Nephron (organoid): ENCODE measurements around the gene PARVA.
A peak's percentile ranks its signal among the peaks of the same experiment; 100 is the strongest.

Experiments used
- H3K27ac Mint-ChIP-seq, 3 experiments: 2 replicates each; pipeline ENCODE4 v1.8.0; 2020; ENCODE audit warnings: mixed read lengths in 3 of 3, mild to moderate bottlenecking in 2 of 3, moderate library complexity in 1 of 3
- H3K27me3 Mint-ChIP-seq: 2 replicates; pipeline ENCODE4 v1.8.0; 2021; ENCODE audit warnings: low read depth, mild to moderate bottlenecking, moderate library complexity, mixed read lengths
- H3K36me3 Mint-ChIP-seq: 2 replicates; pipeline ENCODE4 v1.8.0; 2020; ENCODE audit warnings: low read depth, mixed read lengths
- H3K4me1 Mint-ChIP-seq: 2 replicates; pipeline ENCODE4 v1.8.0; 2020; ENCODE audit warnings: mixed read lengths
- H3K4me3 Mint-ChIP-seq, 3 experiments: 2 replicates each; pipeline ENCODE4 v1.8.0; 2020; ENCODE audit warnings: mild to moderate bottlenecking in 3 of 3, mixed read lengths in 3 of 3, moderate library complexity in 2 of 3
- H3K9me3 Mint-ChIP-seq: 2 replicates; pipeline ENCODE4 v1.8.0; 2020; ENCODE audit warnings: mixed read lengths
- TF ChIP-seq, protein P1 (sequence below), 3 experiments: fragments of 200-600 bp; sonication (generic); IDR thresholded peaks; one replicate each; pipeline ENCODE4 v1.5.0; 2021; ENCODE audit warnings: antibody characterized with exemption in 3 of 3; ENCODE audit not compliant: unreplicated experiment in 3 of 3

Gene PARVA

DNA sequence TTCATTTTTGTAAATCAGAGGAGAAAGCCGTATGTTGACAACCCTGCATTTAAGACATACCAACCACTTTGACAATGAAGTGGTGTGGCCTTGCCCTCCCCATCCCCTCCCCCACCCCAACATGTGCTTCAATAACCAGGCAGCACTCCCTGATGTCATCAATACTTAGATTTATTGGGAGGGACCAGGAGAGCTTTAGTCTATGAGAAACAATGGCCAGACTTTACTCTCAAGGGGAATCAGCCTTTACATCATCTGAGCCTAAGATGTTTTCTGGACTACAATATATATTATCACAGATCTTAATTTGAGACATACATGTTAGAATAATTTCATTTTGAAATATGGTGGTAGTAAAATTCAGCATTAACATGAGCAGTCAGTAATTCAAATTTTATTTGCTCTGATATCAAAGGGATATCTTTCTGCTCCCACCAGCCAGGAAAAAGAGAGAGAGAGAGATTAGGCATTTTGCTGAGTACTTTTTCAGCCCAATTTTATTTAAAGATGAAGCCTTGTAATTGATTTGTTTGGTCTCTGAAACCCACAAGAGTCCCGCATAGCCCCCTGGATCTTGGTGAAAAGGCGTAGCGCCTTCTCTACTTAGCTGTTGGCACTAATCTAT is 38.1 kb downstream of the PARVA start:
- Mint-ChIP-seq H3K36me3 (peaks cover 5% of the 10 kb centered on the region), H3K4me3 (no peak overlapping the region), H3K9me3 (no peaks in the 10 kb centered on the region), H3K27ac (peak overlapping the region; percentile 5 to 78 (median 38)), H3K27me3 (no peaks in the 10 kb centered on the region), H3K4me1 (peaks cover 80% of the 10 kb centered on the region)
- TF ChIP-seq, protein P1, sequence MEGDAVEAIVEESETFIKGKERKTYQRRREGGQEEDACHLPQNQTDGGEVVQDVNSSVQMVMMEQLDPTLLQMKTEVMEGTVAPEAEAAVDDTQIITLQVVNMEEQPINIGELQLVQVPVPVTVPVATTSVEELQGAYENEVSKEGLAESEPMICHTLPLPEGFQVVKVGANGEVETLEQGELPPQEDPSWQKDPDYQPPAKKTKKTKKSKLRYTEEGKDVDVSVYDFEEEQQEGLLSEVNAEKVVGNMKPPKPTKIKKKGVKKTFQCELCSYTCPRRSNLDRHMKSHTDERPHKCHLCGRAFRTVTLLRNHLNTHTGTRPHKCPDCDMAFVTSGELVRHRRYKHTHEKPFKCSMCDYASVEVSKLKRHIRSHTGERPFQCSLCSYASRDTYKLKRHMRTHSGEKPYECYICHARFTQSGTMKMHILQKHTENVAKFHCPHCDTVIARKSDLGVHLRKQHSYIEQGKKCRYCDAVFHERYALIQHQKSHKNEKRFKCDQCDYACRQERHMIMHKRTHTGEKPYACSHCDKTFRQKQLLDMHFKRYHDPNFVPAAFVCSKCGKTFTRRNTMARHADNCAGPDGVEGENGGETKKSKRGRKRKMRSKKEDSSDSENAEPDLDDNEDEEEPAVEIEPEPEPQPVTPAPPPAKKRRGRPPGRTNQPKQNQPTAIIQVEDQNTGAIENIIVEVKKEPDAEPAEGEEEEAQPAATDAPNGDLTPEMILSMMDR (IDR thresholded peaks at IDR 0.05; ENCODE audit: unreplicated experiment in 3 of 3): no peak

DNA sequence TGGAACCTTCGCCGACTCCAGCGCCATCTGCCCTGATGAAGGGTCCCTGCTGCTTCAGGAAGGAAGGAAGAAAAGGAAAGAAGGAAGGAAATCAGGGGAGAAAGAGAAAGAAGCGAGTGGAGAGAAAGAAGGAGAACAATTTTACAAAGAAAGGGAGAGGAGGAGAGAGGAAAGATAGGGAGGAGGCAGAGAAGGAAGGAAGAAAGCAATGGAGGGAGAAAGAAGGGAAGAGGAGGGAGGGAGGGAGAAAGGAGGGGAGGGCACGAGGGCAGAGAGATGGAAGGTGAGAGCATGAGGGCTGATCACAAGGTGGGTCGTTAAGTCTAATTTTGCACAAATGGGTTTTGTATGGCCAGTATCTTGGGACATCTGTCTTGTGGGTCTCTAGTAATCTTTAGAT is 39.2 kb downstream of the PARVA start:
- Mint-ChIP-seq H3K27me3 (no peaks in the 10 kb centered on the region), H3K4me1 (peaks cover 83% of the 10 kb centered on the region), H3K9me3 (no peaks in the 10 kb centered on the region), H3K4me3 (no peak overlapping the region), H3K36me3 (peaks cover 5% of the 10 kb centered on the region), H3K27ac (peak overlapping the region; percentile 5 to 78 (median 38))
- TF ChIP-seq, protein P1 (IDR thresholded peaks at IDR 0.05; ENCODE audit: unreplicated experiment in 3 of 3): no peak

DNA sequence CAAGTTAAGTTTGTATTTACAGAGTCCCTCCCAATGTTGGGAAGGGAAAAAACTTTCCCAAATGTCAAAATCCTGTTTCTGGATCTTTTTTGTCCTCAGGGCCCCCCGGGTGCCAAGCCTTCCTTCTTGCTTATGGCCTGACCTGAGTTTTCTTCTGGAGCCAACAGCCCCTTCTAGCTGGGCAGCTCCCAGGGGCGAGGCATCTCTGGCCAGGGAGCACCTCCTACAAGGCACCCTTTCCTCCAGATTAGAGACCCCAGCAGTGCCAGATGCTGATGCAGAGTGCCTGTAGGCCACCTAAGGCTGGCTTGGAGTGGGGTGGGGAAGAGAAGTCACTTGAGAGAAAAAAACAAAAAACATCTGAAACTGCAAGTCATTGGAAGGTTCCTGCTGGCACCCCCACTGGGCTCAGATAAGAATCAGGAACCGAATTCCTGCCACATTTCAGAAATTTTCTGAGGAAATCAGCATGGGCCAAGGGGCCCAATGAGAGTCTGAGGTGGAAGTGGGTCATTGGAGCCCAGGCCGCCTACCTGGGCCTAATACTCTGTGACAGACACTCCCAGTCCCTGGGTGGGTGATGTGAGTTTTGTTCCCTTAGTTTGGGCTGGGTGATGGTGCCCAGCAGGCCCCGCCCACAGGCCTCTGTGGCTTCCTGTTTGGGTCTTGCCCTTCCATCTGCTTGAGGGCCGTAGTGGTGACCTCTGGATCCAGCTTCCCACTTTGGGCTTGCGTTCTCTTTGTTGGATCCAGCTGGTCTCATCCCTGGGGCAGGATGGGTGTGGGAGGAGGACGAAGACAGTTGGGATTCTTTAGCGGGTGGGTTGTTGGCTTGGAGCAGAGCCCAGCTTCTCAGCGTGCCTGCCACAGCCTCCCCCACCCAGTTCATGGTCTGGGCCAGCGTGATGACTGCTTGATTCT is 40.6 kb downstream of the PARVA start:
- Mint-ChIP-seq H3K4me1 (peaks cover 72% of the 10 kb centered on the region), H3K27ac (peak overlapping the region in 2 of 3 experiments; percentile 42 to 66), H3K27me3 (no peaks in the 10 kb centered on the region), H3K9me3 (no peaks in the 10 kb centered on the region), H3K4me3 (no peak overlapping the region), H3K36me3 (peaks cover 5% of the 10 kb centered on the region)
- TF ChIP-seq, protein P1 (IDR thresholded peaks at IDR 0.05; ENCODE audit: unreplicated experiment in 3 of 3): no peak

DNA sequence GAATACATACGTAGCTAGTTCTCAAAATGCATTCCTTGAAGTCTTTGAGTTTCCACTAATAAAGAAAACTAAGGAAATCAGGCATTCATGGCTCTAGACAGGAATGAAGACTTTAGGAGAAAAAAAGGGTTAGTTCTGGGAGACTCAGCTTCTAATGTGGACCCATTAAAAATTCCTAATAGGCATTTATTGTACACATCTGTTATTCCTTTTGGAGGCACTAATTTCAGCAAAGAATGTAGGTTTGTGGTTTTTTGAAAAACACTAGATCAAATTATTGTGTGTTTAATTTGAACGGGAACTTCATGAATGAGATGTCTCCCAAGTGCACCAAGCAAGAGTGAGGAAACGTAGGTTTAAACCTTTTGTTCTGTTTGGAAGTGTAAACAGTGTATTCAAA is 42.7 kb downstream of the PARVA start:
- TF ChIP-seq, protein P1 (IDR thresholded peaks at IDR 0.05; ENCODE audit: unreplicated experiment in 3 of 3): no peak
- Mint-ChIP-seq H3K9me3 (no peaks in the 10 kb centered on the region), H3K36me3 (peaks cover 5% of the 10 kb centered on the region), H3K27ac (no peak overlapping the region), H3K27me3 (no peaks in the 10 kb centered on the region), H3K4me1 (peaks cover 51% of the 10 kb centered on the region), H3K4me3 (no peak overlapping the region)

DNA sequence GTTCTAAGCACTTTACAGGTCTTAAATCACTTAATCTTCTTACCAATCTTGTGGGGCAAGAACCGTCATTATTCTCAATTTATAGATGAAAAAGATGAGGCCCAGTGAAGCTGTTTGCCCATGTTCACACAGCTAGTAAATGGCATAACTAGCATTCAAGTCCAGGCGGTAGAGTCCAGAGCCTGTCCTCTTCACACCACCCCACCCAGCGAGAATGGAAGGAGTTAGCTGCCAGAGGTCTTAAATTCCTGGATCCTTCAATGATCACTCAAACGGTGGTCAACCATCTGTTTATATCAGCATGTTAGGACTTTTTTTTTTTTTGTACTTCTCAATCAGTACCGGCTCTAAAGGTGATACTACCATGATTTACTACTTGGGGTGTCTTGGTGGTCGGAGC is 43.3 kb downstream of the PARVA start:
- Mint-ChIP-seq H3K4me1 (peaks cover 46% of the 10 kb centered on the region), H3K9me3 (no peaks in the 10 kb centered on the region), H3K27ac (no peak overlapping the region), H3K4me3 (no peak overlapping the region), H3K36me3 (peaks cover 5% of the 10 kb centered on the region), H3K27me3 (no peaks in the 10 kb centered on the region)
- TF ChIP-seq, protein P1 (IDR thresholded peaks at IDR 0.05; ENCODE audit: unreplicated experiment in 3 of 3): no peak
